SK-N-DZ (cell line): ENCODE results near the gene REEP3.

ENCODE experiments used
- DNase-seq: peaks from one replicate; pipeline ENCODE4 v3.0.0-alpha.2; 2015; ENCODE audit warnings: low spot score

REEP3 gene

DNA sequence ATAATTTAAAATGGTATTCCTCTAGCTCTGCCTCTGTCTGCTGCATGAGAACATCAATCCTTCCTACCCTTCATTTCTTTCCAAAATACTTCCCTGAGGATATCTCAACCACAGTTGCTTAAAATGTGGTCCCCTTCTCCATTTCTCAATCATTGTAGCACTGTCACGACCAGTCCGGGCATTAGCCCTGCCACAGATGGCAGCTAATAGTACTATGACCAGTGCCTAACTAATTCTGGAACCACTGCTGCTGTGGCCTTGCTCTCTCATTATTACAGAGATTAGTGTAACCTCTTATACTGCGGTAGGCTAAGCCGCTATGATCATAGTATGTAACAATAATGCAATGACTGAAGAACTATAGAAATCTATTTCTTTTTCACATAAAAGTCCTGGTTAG is 66.0 kb downstream of the REEP3 start:
- DNase-seq: no peak

- DNase-seq: no peak
Measured at GRCh38 chr10:63588436-63589167, 67.4 kb downstream of the REEP3 start.

DNA sequence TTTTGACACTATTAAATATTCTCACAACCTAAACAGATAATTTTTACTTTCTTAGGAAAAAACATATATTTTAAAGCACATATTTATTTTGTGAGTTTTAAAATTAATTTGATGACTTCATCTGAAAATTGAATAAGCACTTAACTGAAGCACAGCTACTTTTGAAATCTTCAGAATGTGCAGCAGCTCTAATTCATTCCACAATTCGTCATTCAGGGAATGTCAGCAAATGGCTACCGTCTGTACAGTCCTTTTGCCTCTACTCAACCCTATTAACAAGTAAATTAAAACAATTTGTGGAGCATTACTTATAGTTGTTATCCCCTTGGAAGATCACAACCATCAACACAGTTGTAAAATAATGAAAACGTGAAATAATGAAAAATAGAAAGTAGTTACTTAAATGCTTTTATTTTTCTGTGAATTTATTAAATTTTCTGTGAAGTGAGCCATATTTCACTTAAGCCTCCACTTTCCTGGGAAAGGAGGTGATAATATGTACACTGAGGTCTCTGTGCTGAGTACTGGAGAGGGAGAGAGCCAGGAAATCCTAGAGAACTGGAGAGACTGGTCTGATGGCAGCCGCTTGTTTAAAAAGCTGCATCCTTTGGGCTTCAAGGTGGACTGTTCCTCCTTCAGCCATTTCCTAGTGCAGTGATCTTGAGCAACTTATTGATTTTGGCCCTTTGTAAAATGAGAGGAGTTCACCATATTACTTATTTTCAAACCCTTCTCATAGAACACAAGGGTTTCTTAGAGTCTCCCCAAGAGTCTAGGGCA is 70.6 kb downstream of the REEP3 start:
- DNase-seq: no peak

DNA sequence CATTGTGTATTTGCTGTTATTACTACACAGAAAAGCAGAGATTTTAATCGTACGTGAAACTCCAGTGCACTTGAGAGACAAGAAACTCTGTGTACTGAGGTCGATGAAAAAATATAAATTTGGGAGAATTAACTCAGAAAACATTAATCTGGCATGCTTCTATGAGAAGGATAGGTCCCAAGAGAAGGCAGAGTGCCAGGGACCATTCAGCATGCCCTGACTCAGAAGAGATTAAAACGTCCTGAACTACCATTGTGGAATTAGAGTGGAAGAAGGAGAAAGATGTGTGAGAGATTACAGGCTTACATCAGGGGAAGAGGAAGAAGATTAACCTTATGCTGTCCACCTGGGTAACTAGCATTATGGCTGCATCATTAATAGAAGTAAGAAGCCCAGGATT is 72.4 kb downstream of the REEP3 start:
- no peak for DNase-seq

- DNase-seq: no peak
Measured at GRCh38 chr10:63595072-63595471, 73.9 kb downstream of the REEP3 start.

GRCh38 chr10:63596924-63597323 is 75.7 kb downstream of the REEP3 start:
- DNase-seq: no peak

DNA sequence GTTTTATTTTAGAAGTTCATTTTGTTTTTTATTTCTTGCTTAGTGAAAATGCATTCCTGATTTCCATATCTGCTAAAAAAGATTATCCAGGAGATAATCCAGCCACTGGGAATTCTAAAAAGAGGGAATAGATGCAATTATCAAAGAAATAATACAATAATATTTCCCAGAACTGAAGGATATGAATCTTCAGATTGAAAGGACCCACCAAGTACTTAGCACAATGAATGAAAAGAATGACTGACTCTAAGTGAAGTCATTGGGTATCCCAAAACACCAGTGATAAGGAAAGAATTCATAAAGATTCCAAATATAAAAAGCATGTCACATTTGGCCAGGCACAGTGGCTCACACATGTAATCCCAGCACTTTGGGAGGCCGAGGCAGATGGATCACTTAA is 79.3 kb downstream of the REEP3 start:
- DNase-seq: no peak

DNA sequence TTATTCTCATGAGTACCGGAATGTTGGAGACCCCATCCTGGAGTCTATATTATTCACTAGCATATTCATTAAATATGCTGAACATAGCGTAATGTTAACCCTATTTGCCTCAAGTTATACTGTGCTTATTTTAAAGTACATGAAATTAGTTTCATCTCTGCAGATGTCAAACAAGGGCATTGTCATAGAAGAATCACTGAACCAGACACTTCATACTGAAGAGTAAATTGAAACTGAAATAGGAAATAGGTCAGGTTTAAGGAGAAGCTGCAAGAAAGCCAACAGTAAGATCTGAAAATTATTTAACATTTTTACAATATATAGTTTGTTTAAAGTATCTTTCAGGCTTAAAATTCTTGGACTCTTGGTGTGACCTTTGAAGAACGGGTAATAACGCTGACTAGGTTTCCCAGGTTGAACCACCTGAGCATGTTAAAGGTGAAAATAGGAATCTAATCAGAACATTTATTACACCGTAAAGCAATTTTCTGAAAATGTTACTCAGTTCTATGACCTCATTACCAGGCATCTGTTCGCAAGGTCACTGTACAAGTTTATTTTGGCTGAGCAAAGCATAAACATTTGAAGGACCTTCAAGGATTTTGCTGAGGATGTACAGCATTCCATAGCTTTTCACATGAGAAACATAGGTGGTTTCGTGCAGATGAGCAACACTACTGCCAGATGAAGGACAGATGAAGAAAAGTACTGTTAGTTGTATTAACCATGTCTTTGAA is 82.7 kb downstream of the REEP3 start:
- DNase-seq: no peak

DNA sequence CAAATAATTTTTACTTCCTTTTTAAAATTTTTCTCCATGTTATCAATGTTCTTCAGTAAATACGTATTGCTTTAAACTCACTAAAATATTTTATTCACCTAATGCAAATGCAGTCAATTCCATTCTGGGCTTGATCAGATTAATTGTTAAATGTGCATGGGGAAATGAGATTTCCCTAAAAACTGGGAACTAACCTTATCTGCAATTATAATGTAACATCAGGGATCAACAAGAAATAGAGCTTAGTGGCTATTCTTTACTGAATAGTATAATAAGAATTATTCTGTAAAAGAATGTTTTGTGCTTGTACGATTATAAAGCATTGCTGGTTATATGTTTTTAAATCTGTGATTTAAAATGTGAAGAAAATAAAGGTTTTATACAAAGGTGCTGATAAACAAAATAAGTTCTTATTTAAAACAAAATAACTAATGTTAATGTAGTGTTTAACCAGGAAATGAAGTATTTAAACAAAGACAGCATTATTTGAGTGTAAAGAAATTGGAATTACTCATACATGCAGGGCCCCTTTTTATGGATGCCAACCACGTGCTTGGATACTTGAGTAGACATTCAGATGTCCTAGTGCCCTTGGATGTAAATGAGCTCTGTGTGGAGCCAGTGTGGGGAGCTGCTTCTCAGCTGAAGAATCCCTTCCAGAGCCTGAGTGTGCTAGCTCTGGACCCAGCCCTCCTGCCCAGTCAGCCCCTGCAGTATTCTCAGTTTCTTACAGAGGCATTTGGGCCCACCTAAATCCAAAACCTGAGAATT is 84.2 kb downstream of the REEP3 start:
- DNase-seq: no peak

GRCh38 chr10:63608511-63608910 is 87.3 kb downstream of the REEP3 start:
- no peak for DNase-seq

GRCh38 chr10:63611078-63611477 is 89.9 kb downstream of the REEP3 start:
- DNase-seq: no peak

DNA sequence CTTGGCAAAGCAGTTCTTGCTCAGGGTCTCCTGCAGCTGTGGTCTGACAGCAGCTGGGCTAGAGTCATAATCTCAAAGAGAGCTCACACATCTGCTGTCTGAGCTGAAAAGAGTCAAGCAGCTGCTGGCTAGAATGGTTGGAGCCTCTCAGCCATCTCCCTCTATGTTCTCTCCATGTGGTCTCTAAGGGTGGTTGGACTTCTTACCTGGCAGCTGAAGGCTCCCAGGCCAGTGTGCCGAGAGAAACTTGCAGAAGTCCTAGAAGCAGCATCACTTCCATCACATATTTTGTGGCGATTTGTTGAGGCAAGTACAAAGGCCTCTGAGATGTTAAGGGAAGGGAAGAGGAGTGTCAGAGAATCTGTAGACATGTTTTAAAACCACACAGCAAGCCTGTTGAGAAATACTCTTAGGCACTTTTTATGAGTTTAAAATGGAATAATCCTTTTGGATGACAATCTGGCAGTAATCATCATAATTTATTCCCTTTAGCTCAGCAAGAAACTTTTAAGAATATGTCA is 93.2 kb downstream of the REEP3 start:
- no peak for DNase-seq

GRCh38 chr10:63618552-63618951 is 97.4 kb downstream of the REEP3 start:
- no peak for DNase-seq

DNA sequence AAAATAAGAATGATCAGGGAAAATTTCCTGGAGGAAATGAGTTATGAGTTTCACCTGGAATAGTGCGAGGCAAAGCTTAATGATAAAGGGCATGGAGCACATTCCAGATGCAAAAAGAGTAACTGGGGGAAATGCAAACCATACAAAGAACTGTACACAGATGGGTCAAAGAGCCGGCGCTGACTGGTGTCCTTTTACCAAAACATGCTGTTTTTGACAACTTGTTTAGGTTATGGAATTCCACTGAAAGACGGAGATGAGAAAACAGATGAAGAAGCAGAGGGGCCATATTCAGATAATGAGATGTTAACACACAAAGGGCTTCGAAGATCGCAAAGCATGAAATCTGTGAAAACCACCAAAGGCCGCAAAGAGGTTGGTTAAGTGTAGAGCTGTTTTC is 98.2 kb downstream of the REEP3 start:
- DNase-seq: no peak

DNA sequence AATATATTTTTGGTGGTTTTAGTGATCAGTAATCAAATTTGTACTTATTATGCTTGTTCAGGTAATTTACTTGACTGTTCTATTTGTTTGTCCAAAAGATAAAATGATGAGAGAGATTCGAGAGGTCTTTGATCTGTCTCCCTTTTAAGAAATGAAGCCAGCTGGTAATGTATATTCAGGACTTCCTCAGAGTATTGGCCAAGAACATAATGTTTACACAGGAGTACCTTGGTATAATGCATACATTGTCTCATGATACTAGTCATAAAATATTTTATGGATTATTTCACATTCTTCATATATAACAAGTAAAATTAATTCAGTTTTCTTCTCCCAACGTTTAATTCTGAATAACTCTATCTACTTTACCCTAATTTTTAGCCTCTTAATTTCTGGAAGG is 100.9 kb downstream of the REEP3 start:
- DNase-seq: no peak

GRCh38 chr10:63624701-63625100 is 103.5 kb downstream of the REEP3 start:
- DNase-seq: no peak

DNA sequence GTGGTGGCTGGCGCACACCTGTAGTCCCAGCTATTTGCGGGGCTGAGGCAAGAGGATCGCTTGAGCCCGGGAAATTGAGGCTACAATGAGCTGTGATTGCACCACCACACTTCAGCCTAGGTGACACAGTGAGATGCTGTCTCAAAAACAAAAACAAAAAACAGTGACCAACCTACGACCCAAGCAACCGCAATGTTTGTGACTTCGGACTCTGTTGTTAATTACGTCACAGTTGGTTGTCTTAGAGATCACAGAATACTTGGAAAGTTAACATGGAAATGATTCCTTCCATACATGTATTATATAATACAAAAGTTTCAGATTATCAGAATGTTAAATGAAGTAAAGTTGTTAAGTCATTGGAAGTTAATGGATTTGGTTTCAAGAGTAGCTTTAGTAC is 106.2 kb downstream of the REEP3 start:
- DNase-seq: no peak

DNA sequence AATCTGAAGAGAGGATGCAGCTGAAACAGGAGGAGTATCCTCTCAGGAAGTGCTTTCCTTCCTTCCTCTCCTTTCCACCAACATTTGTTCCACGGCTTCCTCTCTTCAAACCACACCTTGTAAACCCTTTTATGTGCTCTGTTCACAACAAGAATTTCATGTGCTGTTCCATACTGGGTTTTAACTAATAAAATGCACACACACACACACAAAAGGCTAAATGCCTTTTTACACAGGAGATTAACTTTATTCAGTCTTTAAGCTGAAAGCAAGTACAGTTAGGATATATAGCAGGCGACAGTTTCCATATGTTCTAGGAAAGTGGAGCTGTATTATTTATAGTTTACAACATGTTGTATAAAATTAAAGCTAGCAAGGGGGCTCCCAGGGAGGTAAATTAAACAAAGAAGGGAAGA is 106.7 kb downstream of the REEP3 start:
- DNase-seq: no peak

GRCh38 chr10:63628526-63629362 is 107.5 kb downstream of the REEP3 start:
- DNase-seq: peak; percentile 84

GRCh38 chr10:63629363-63630084 is 108.3 kb downstream of the REEP3 start:
- DNase-seq: peak; percentile 95
